Mesothelial cell of epicardium (in vitro differentiated cells): ENCODE results near the gene SUPT4H1. TPM values are rescaled to one million over a fixed set of nuclear protein-coding genes. Genes with fewer than 3 reads are reported as not detected.

Experiments
- DNase-seq, 2 experiments: peaks; one replicate each; pipeline ENCODE4 v3.0.0; 2021; ENCODE audit warnings: low spot score in 2 of 2; ENCODE audit not compliant: unreplicated experiment in 2 of 2
- H3K27ac Mint-ChIP-seq: 2 replicates; pipeline ENCODE4 v1.8.0; 2021; ENCODE audit warnings: mixed read lengths
- H3K27me3 Mint-ChIP-seq: 2 replicates; pipeline ENCODE4 v1.8.0; 2021; ENCODE audit warnings: low read depth, mixed read lengths
- H3K36me3 Mint-ChIP-seq: 2 replicates; pipeline ENCODE4 v1.8.0; 2021; ENCODE audit warnings: mixed read lengths
- H3K4me1 Mint-ChIP-seq: 2 replicates; pipeline ENCODE4 v1.8.0; 2021; ENCODE audit warnings: mixed read lengths
- H3K4me3 Mint-ChIP-seq: 2 replicates; pipeline ENCODE4 v1.8.0; 2021; ENCODE audit warnings: mild to moderate bottlenecking, moderate library complexity, mixed read lengths
- H3K9me3 Mint-ChIP-seq: 2 replicates; pipeline ENCODE4 v1.8.0; 2021; ENCODE audit warnings: mixed read lengths
- CTCF ChIP-seq: fragments of 200-600 bp; sonication (generic); IDR thresholded peaks from one replicate; pipeline ENCODE4 v1.5.0; 2021; ENCODE audit warnings: antibody characterized with exemption; ENCODE audit not compliant: unreplicated experiment
- total RNA-seq: library from RNA; stranded (reverse); gene quantifications from 3 replicates; pipeline ENCODE4 v1.2.1, GENCODE V29; 2021

The SUPT4H1 gene
- total RNA-seq, 1 donor from 2014 or later = 76.8 TPM

DNA sequence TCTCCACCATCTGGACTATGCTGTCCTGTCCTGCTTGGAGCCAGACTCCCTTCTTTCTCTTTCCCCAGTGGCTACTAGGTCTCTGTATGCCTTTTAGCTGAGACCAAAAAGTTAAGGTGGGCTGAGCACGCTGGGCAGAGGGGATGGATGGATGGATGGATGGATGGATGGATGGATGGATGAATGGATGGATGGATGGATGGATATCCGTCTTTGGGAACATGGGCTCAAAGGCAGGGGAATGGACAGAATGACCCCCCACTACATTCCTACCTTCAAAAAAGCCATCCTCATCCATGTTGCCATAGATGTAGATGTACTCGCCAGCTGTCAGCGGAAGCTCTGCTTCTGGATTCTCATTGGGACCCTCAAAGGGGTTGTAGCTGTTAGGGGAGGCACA, 36.3 kb downstream of the SUPT4H1 start:
- no peak for TF ChIP-seq CTCF
- H3K9me3 Mint-ChIP-seq = no peaks in the 10 kb centered on the region
- H3K27me3 Mint-ChIP-seq = no peaks in the 10 kb centered on the region
- H3K4me1 Mint-ChIP-seq = no peaks in the 10 kb centered on the region
- H3K4me3 Mint-ChIP-seq = no peak overlapping the region
- no peak for DNase-seq
- H3K27ac Mint-ChIP-seq = no peak overlapping the region
- H3K36me3 Mint-ChIP-seq = peaks cover 16% of the 10 kb centered on the region

- TF ChIP-seq CTCF = no peak
- Mint-ChIP-seq H3K9me3 (no peaks in the 10 kb centered on the region), H3K27me3 (no peaks in the 10 kb centered on the region), H3K36me3 (peaks cover 15% of the 10 kb centered on the region), H3K4me1 (no peaks in the 10 kb centered on the region), H3K27ac (no peak overlapping the region), H3K4me3 (no peak overlapping the region)
- DNase-seq = no peak
Measured at GRCh38 chr17:58315281-58315711, 36.7 kb downstream of the SUPT4H1 start.

- Mint-ChIP-seq H3K27me3 (no peaks in the 10 kb centered on the region), H3K9me3 (no peaks in the 10 kb centered on the region), H3K27ac (no peak overlapping the region), H3K36me3 (peaks cover 15% of the 10 kb centered on the region), H3K4me3 (no peak overlapping the region), H3K4me1 (no peaks in the 10 kb centered on the region)
- no peak for TF ChIP-seq CTCF
- peak in 1 of 2 experiments; percentile 12 for DNase-seq
Measured at GRCh38 chr17:58314706-58315015, 37.3 kb downstream of the SUPT4H1 start.

DNA sequence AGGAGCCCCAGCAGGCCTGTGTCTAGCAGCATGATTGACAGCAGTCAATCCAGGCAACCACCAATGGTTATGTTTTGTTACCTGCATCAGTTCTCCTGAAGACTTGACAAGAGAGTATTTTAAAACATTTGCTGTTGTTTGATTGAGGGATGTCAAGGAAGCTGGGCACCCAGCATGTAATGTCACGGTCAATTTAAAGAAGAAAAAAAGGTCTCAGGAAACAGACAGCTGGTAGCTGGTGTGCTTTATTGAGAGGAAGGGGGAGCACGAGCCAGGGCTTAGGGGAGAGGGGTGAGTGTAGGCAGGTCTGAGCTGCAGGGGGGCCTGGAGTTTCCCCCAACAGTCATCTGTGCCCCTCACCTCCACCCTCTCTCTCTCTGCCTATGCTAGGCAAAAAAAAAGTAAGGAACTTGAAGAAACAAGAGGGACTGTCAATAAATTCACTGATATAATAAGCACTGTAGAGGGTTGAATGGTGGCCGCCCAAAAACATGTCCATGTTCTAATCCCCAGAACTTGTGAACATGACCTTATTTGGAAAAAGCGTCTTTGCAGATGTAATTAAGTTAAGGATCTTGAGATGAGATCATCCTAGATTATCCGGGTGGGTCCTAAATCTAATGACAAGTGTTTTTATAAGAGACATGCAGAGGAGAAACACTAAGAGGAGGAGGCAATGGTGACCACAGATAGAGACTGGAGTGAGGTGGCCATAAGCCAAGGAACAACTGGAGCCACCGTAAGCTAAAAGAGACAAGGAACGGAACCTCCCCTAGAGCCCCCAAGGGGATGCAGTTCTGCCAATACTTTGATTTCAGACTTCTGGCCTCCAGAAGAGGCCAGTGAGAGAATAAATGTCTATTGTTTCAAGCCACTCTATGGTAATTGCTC, 37.9 kb downstream of the SUPT4H1 start:
- no peak for DNase-seq
- Mint-ChIP-seq H3K36me3 (peaks cover 17% of the 10 kb centered on the region), H3K4me3 (no peak overlapping the region), H3K27me3 (no peaks in the 10 kb centered on the region), H3K27ac (no peak overlapping the region), H3K9me3 (no peaks in the 10 kb centered on the region), H3K4me1 (no peaks in the 10 kb centered on the region)
- TF ChIP-seq CTCF = no peak

DNA sequence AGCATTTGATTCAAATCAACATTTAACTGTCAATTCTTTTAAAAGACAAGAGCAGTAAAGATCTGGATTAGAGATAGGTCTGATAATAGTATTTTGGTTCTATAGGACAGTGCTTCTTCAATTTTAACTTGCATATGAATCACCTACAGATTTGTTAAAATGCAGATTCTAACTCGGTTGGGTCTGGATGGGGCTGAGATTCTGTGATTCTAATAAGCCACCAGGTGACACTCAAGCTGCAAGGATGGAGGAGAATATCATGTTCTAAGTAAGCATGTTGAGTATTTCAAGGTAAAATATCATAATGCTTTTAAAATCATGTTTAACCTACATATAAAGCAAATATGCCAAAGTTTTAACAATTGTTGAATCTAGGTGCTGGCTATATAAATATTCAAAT, 39.2 kb downstream of the SUPT4H1 start:
- TF ChIP-seq CTCF = no peak
- Mint-ChIP-seq H3K27ac (no peak overlapping the region), H3K4me3 (no peak overlapping the region), H3K36me3 (peaks cover 17% of the 10 kb centered on the region), H3K27me3 (no peaks in the 10 kb centered on the region), H3K4me1 (no peaks in the 10 kb centered on the region), H3K9me3 (no peaks in the 10 kb centered on the region)
- DNase-seq = no peak
